ENCODE results near the gene C16orf90.

- TF ChIP-seq MAX (IDR thresholded peaks at IDR 0.05) (no peak), CTCF (IDR thresholded peaks at IDR 0.05; ENCODE audit: low read depth, low read length, missing input control) (no peak), ATF3 (IDR thresholded peaks at IDR 0.05) (no peak)
These were observed 41.2 kb downstream of the C16orf90 start for GRCh38 chr16:3454093-3454492.

Measured in liver (tissue), 3 donors.